ENCODE measurements around the gene MACROD2. TPM values are rescaled to one million over a fixed set of nuclear protein-coding genes. Genes with fewer than 3 reads are reported as not detected.

MACROD2 gene
- total and polyA plus RNA-seq, 7 donors = 0.20 to 4.8 (median 0.87) TPM

DNA sequence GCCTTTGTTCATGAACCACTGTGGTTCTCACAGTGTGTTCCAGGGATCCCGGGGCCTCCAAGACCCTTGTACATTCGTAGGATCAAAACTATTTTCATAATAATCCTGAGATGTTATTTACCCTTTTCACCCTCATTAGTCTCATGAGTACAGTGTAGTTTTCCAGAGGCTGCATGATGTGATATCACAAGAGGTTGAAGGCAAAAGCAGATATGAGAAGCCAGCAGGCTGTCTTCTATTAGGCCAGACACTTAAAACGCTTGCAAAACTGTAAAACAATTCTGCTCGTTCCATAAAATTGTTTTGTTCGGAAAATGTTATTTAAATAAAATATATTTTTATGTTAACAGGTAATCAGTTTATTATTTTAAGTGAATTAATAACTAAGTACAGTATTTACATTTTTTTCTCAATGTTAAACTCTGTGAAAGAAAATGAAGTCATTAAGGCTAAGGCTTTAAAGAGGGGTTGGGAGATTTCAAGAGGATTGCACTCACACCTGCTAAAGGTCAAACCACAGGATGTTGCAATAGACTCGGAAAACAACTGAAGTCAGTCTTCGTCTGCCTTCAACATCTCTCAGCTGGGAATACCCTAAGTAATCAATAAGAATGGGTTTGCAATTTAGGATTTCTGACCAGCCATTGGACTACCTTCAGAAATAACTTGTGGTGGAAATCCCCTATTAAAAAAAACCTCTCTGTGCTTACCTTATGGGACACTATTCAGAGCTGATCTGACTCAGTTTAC, 2103.7 kb downstream of the MACROD2 start:
- Histone ChIP-seq H3K27me3 (ENCODE audit: insufficient read depth in 3 of 3, low read length in 2 of 3) (no peaks in the 10 kb centered on the region), H3K4me1 (no peaks in the 10 kb centered on the region), H3K27ac (no peak overlapping the region), H3K9me3 (no peaks in the 10 kb centered on the region), H3K36me3 (ENCODE audit: insufficient read depth in 1 of 2, low read depth in 1 of 2) (no peaks in the 10 kb centered on the region), H3K4me3 (no peak overlapping the region)
- intact Hi-C loops (cut with DNase I) = no loop called here
- ATAC-seq (no peak), DNase-seq (no peak)
- WGBS, 3 donors = 70 to 72% (median 71%) methylated on average over 7 of the region's 7 CpGs
- TF ChIP-seq, protein P1, sequence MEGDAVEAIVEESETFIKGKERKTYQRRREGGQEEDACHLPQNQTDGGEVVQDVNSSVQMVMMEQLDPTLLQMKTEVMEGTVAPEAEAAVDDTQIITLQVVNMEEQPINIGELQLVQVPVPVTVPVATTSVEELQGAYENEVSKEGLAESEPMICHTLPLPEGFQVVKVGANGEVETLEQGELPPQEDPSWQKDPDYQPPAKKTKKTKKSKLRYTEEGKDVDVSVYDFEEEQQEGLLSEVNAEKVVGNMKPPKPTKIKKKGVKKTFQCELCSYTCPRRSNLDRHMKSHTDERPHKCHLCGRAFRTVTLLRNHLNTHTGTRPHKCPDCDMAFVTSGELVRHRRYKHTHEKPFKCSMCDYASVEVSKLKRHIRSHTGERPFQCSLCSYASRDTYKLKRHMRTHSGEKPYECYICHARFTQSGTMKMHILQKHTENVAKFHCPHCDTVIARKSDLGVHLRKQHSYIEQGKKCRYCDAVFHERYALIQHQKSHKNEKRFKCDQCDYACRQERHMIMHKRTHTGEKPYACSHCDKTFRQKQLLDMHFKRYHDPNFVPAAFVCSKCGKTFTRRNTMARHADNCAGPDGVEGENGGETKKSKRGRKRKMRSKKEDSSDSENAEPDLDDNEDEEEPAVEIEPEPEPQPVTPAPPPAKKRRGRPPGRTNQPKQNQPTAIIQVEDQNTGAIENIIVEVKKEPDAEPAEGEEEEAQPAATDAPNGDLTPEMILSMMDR (IDR thresholded peaks at IDR 0.05) = no peak

- DNase-seq (no peak), ATAC-seq (no peak)
- Histone ChIP-seq H3K4me1 (no peaks in the 10 kb centered on the region), H3K27ac (no peak overlapping the region), H3K9me3 (no peaks in the 10 kb centered on the region), H3K36me3 (ENCODE audit: insufficient read depth in 1 of 2, low read depth in 1 of 2) (no peaks in the 10 kb centered on the region), H3K27me3 (ENCODE audit: insufficient read depth in 3 of 3, low read length in 2 of 3) (no peaks in the 10 kb centered on the region), H3K4me3 (no peak overlapping the region)
- intact Hi-C loops (cut with DNase I) = no loop called here
- WGBS, 3 donors = 95 to 99% (median 98%) methylated on average over 3 of the region's 3 CpGs
- TF ChIP-seq, protein P1 (IDR thresholded peaks at IDR 0.05) = no peak
These were observed 2104.8 kb downstream of the MACROD2 start for GRCh38 chr20:16100111-16100510.

GRCh38 chr20:16100767-16101166, 2105.5 kb downstream of the MACROD2 start:
- TF ChIP-seq, protein P1 (IDR thresholded peaks at IDR 0.05) = no peak
- Histone ChIP-seq H3K27me3 (ENCODE audit: insufficient read depth in 3 of 3, low read length in 2 of 3) (no peaks in the 10 kb centered on the region), H3K4me1 (no peaks in the 10 kb centered on the region), H3K4me3 (no peak overlapping the region), H3K36me3 (ENCODE audit: insufficient read depth in 1 of 2, low read depth in 1 of 2) (no peaks in the 10 kb centered on the region), H3K27ac (no peak overlapping the region), H3K9me3 (no peaks in the 10 kb centered on the region)
- intact Hi-C loops (cut with DNase I) = no loop called here
- DNase-seq = no peak
- ATAC-seq = no peak
- WGBS, 3 donors = 74 to 83% (median 76%) methylated on average over 4 of the region's 4 CpGs

Other genes starting within 250 kb of the MACROD2 start
- 10 to 100 TPM; 15.1 to 22.8 (median 19.5) TPM for gene ESF1, start 210.6 kb upstream of the MACROD2 start, total RNA-seq
- gene ESF1, start 210.6 kb upstream of the MACROD2 start, polyA plus RNA-seq = 10 to 100 TPM in 2 of 3 donors, 1 to 10 TPM in 1; 9.0 to 20.7 (median 12.5) TPM
- gene NDUFAF5, start 210.5 kb upstream of the MACROD2 start, total RNA-seq = 10 to 100 TPM; 28.2 to 49.7 (median 44.2) TPM
- 10 to 100 TPM; 32.5 to 44.4 (median 39.7) TPM for gene NDUFAF5, start 210.5 kb upstream of the MACROD2 start, polyA plus RNA-seq
- gene SEL1L2, start 4.9 kb upstream of the MACROD2 start, total RNA-seq = 1 to 10 TPM in 3 of 4 donors, under 1 TPM in 1; 0.64 to 1.5 (median 1.3) TPM
- gene SEL1L2, start 4.9 kb upstream of the MACROD2 start, polyA plus RNA-seq = under 1 TPM; 0.36 to 0.80 (median 0.43) TPM

All from psoas muscle (tissue), 8 donors.